HCT116 (cell line): Measurements from ENCODE around the gene CCBE1. TPM values are rescaled to one million over a fixed set of nuclear protein-coding genes. Genes with fewer than 3 reads are reported as not detected.

Source experiments
- ATAC-seq: fragments of 200-7000 bp; cut with Tn5 transposase; 2 replicates; pipeline ENCODE4 v1.9.1; 2020; ENCODE audit warnings: mild to moderate bottlenecking, moderate library complexity
- BruUV-seq: library from RNA; stranded (reverse); fragments of 400-500 nt; replicated peaks from 2 replicates; lab custom pipeline; 2021; lab: Mats Ljungman, UMichigan
- CTCF ChIA-PET: fragments of 300-600 bp; sonication (Branson Sonifier 250); formaldehyde crosslinking; loops from one replicate; lab custom pipeline; 2021; ENCODE audit warnings: antibody characterized with exemption; lab: Charles Lee
- POLR2A ChIA-PET: fragments of 300-600, 350-600 bp; sonication (Branson Sonifier 250); formaldehyde crosslinking; loops from one replicate; lab custom pipeline; 2021; ENCODE audit warnings: antibody characterized with exemption; lab: Charles Lee
- RAD21 ChIA-PET, 2 experiments: fragments of 300-600 bp; sonication (Branson Sonifier 250); formaldehyde crosslinking; loops; one replicate each; lab custom pipeline; 2023; ENCODE audit warnings: low total read pairs in 2 of 2; ENCODE audit not compliant: uncharacterized antibody in 2 of 2, unreplicated experiment in 2 of 2, low non-redundant PET in 1 of 2; lab: Charles Lee
- DNase-seq: peaks from one replicate; pipeline ENCODE4 v3.0.0-alpha.2; 2010; ENCODE audit warnings: low read depth, low spot score
- H2AFZ ChIP-seq: fragments of 200-600 bp; shearing (Covaris generic), sonication (generic); 2 replicates; pipeline ENCODE4 v1.6.1; 2017; ENCODE audit warnings: low read depth, mixed run types, mixed read lengths, antibody characterized with exemption, low read length; ENCODE audit not compliant: poor library complexity, severe bottlenecking
- H3K27ac ChIP-seq: 2 replicates; pipeline ENCODE4 v1.5.1; 2012; ENCODE audit warnings: low read depth, low read length
- H3K27me3 ChIP-seq: fragments of 200-600 bp; sonication (generic); 2 replicates; pipeline ENCODE4 v1.6.1; 2016; ENCODE audit warnings: mixed run types, low read length, mixed read lengths; ENCODE audit not compliant: insufficient read depth
- H3K36me3 ChIP-seq, 2 experiments: fragments of 200-500 bp in 1 of 2; fragments of 200-600 bp in 1 of 2; sonication (Bioruptor generic) in 1 of 2; sonication (generic) in 1 of 2; 2 replicates each; pipeline versions ENCODE4 v1.5.1 to v1.6.1; 2014 to 2016; ENCODE audit warnings: low read length in 2 of 2, inconsistent platforms in 1 of 2, mixed read lengths in 1 of 2, mixed run types in 1 of 2; ENCODE audit not compliant: insufficient read depth in 2 of 2, control insufficient read depth in 1 of 2
- H3K4me1 ChIP-seq, 2 experiments: fragments of 200-600 bp in 1 of 2; sonication (generic) in 1 of 2; 2 replicates each; pipeline versions ENCODE4 v1.5.1 to v1.6.1; 2012 to 2017; ENCODE audit warnings: low read length in 2 of 2, inconsistent platforms in 1 of 2, mild to moderate bottlenecking in 1 of 2, mixed read lengths in 1 of 2, mixed run types in 1 of 2, moderate library complexity in 1 of 2; ENCODE audit not compliant: insufficient read depth in 2 of 2, control insufficient read depth in 1 of 2
- H3K4me2 ChIP-seq: fragments of 200-600 bp; sonication (generic); 2 replicates; pipeline ENCODE4 v1.6.1; 2017; ENCODE audit warnings: mixed run types, low read length, mixed read lengths
- H3K4me3 ChIP-seq, 2 experiments: fragments of 200-600 bp in 1 of 2; sonication (generic) in 1 of 2; replicated peaks in 1 of 2; 2 replicates each; pipeline ENCODE4 v1.5.1; 2011 to 2016; ENCODE audit warnings: low read length in 2 of 2, control low read depth in 1 of 2, low read depth in 1 of 2, mild to moderate bottlenecking in 1 of 2, mixed read lengths in 1 of 2, mixed run types in 1 of 2
- H3K79me2 ChIP-seq: fragments of 200-600 bp; sonication (generic); 2 replicates; pipeline ENCODE4 v1.6.1; 2017; ENCODE audit warnings: mild to moderate bottlenecking, mixed run types, low read length, moderate library complexity, mixed read lengths; ENCODE audit not compliant: insufficient read depth
- H3K9ac ChIP-seq: fragments of 200-600 bp; sonication (generic); 2 replicates; pipeline ENCODE4 v1.6.1; 2016; ENCODE audit warnings: low read length, mixed read lengths
- H3K9me2 ChIP-seq: fragments of 200-600 bp; sonication (generic), shearing (Covaris generic); 2 replicates; pipeline ENCODE4 v1.6.1; 2017; ENCODE audit warnings: mixed run types, mild to moderate bottlenecking, moderate library complexity; ENCODE audit not compliant: insufficient read depth
- H3K9me3 ChIP-seq, 2 experiments: fragments of 200-500 bp in 1 of 2; fragments of 200-600 bp in 1 of 2; sonication (Bioruptor generic) in 1 of 2; sonication (generic) in 1 of 2; 2 replicates each; pipeline ENCODE4 v1.6.1; 2014 to 2017; ENCODE audit warnings: low read length in 2 of 2, mixed read lengths in 2 of 2, inconsistent platforms in 1 of 2, low read depth in 1 of 2, mild to moderate bottlenecking in 1 of 2, mixed run types in 1 of 2, moderate library complexity in 1 of 2; ENCODE audit not compliant: control insufficient read depth in 1 of 2, insufficient read depth in 1 of 2
- H4K20me1 ChIP-seq: fragments of 200-600 bp; sonication (generic), shearing (Covaris generic); 2 replicates; pipeline ENCODE4 v1.6.1; 2017; ENCODE audit warnings: mixed run types, mild to moderate bottlenecking, moderate library complexity; ENCODE audit not compliant: insufficient read depth
- ATF3 ChIP-seq: IDR thresholded peaks from 2 replicates; pipeline ENCODE4 v1.6.1; 2012
- CBX3 ChIP-seq: IDR thresholded peaks from 2 replicates; pipeline ENCODE4 v1.6.1; 2012; ENCODE audit warnings: low read depth
- ELF1 ChIP-seq: IDR thresholded peaks from 2 replicates; pipeline ENCODE4 v1.6.1; 2012; ENCODE audit warnings: low read depth, borderline replicate concordance
- EZH2 ChIP-seq: fragments of 200-600 bp; sonication (generic); IDR thresholded peaks from 2 replicates; pipeline ENCODE4 v1.6.1; 2017; ENCODE audit warnings: antibody characterized with exemption, mixed run types
- EZH2phosphoT487 ChIP-seq: fragments of 200-600 bp; IDR thresholded peaks from 2 replicates; pipeline ENCODE4 v1.6.1; 2018; ENCODE audit warnings: antibody characterized with exemption, borderline replicate concordance
- FOSL1 ChIP-seq: IDR thresholded peaks from 2 replicates; pipeline ENCODE4 v1.6.1; 2012; ENCODE audit warnings: low read depth
- JUND ChIP-seq: IDR thresholded peaks from 2 replicates; pipeline ENCODE4 v1.6.1; 2012
- MAX ChIP-seq: IDR thresholded peaks from 2 replicates; pipeline ENCODE4 v1.6.1; 2012
- POLR2A ChIP-seq: IDR thresholded peaks from 2 replicates; pipeline ENCODE4 v1.7.0; 2011; ENCODE audit warnings: borderline replicate concordance; ENCODE audit not compliant: insufficient read depth, insufficient read length; ENCODE audit errors: extremely low read depth
- POLR2AphosphoS5 ChIP-seq: IDR thresholded peaks from 2 replicates; pipeline ENCODE4 v1.6.1; 2011; ENCODE audit warnings: mild to moderate bottlenecking, low read depth, low read length, moderate library complexity
- SP1 ChIP-seq: IDR thresholded peaks from 2 replicates; pipeline ENCODE4 v1.6.1; 2012; ENCODE audit warnings: low read depth
- SRF ChIP-seq: IDR thresholded peaks from 2 replicates; pipeline ENCODE4 v1.6.1; 2012; ENCODE audit warnings: low read depth
- TCF7L2 ChIP-seq: IDR thresholded peaks from 2 replicates; pipeline ENCODE4 v1.7.0; 2011; ENCODE audit warnings: borderline replicate concordance, inconsistent platforms; ENCODE audit not compliant: insufficient read depth, insufficient read length; ENCODE audit errors: extremely low read depth
- YY1 ChIP-seq: IDR thresholded peaks from 2 replicates; pipeline ENCODE4 v1.6.1; 2011; ENCODE audit warnings: low read length, low read depth, moderate library complexity, mild to moderate bottlenecking; ENCODE audit not compliant: insufficient replicate concordance; ENCODE audit errors: extremely low read depth
- ZBTB33 ChIP-seq: IDR thresholded peaks from 2 replicates; pipeline ENCODE4 v1.6.1; 2011; ENCODE audit warnings: mild to moderate bottlenecking, low read length, moderate library complexity; ENCODE audit not compliant: insufficient replicate concordance; ENCODE audit errors: extremely low read depth
- ZFX ChIP-seq: fragments of 450-650 bp; IDR thresholded peaks from 2 replicates; pipeline ENCODE4 v1.6.1; 2017
- ZNF274 ChIP-seq: fragments of 200-500 bp; sonication (Bioruptor generic); IDR thresholded peaks from 2 replicates; pipeline ENCODE4 v1.6.1; 2014; ENCODE audit warnings: mild to moderate bottlenecking, low read depth, low read length, inconsistent platforms
- intact Hi-C: fragments of 100-400 bp; cut with micrococcal nuclease; formaldehyde crosslinking; loops from 2 replicates; pipeline ENCODE4 v1.10.0; 2022
- total RNA-seq: library from RNA; stranded (reverse); gene quantifications from one replicate; pipeline ENCODE4 v1.2.1, GENCODE V29; 2021; ENCODE audit not compliant: unreplicated experiment

CCBE1 gene
- total RNA-seq, 1 experiment from 2014 or later = 0.84 TPM

- no peak overlapping the region for H3K9ac ChIP-seq
- no peaks in the 10 kb centered on the region for H3K9me3 ChIP-seq
- DNase-seq (no peak), ATAC-seq (no peak)
- no peaks in the 10 kb centered on the region for H3K27me3 ChIP-seq
- H3K27ac ChIP-seq = no peak overlapping the region
- intact Hi-C loops = no loop called here
- ChIA-PET RAD21 (no interaction called here), POLR2A (interaction anchor here (0.6 kb wide), 1 partner anchor 1628 kb away, joined by 3 read pairs; no protein-coding TSS in a partner anchor), CTCF (interaction anchor here (1.2 kb wide), 1 partner anchor 122 kb away, joined by 4 read pairs; no protein-coding TSS in a partner anchor)
- H3K4me3 ChIP-seq = no peak overlapping the region
- no peaks in the 10 kb centered on the region for H3K36me3 ChIP-seq
- H4K20me1 ChIP-seq = no peaks in the 10 kb centered on the region
- H3K79me2 ChIP-seq = no peaks in the 10 kb centered on the region
- BruUV-seq = no TSS peak
- H3K9me2 ChIP-seq = no peaks in the 10 kb centered on the region
- TF ChIP-seq EZH2phosphoT487 = no peak
- TF ChIP-seq TCF7L2 = no peak
- no peak for TF ChIP-seq ZFX
- TF ChIP-seq ELF1 = no peak
- no peak for TF ChIP-seq FOSL1
- no peak for TF ChIP-seq ATF3
- TF ChIP-seq SP1 = no peak
- TF ChIP-seq SRF = no peak
- no peak for TF ChIP-seq JUND
- TF ChIP-seq ZNF274 = no peak
- TF ChIP-seq EZH2 = no peak
- no peak for TF ChIP-seq ZBTB33
- no peak for TF ChIP-seq YY1
- no peak for TF ChIP-seq CBX3
- TF ChIP-seq MAX = no peak
- no peak for TF ChIP-seq POLR2A
- no peak for TF ChIP-seq POLR2AphosphoS5
- H3K4me1 ChIP-seq = peaks cover 4 to 10% of the 10 kb centered on the region in 2 experiments; a peak in 2 of 4 replicates
- H2AFZ ChIP-seq = no peak overlapping the region
- H3K4me2 ChIP-seq = no peak overlapping the region
Observed at GRCh38 chr18:59701272-59701671, 4.0 kb upstream of the CCBE1 start.
